SU-DHL-6 (cell line): ENCODE measurements around the gene AEBP1.

ENCODE experiments used
- EZH2phosphoT487 ChIP-seq: fragments of 200-600 bp; sonication (generic), shearing (Covaris generic); conservative IDR thresholded peaks from 2 replicates; pipeline ENCODE4 v1.6.1; 2018; ENCODE audit warnings: mild to moderate bottlenecking, antibody characterized with exemption, low read length, moderate library complexity, mixed read lengths
- TF ChIP-seq, protein P1 (sequence below): fragments of 200-600 bp; sonication (generic); IDR thresholded peaks from one replicate; pipeline ENCODE4 v1.5.1; 2017; ENCODE audit warnings: antibody characterized with exemption, mild to moderate bottlenecking, low read length, moderate library complexity; ENCODE audit not compliant: insufficient read depth, poor library complexity, severe bottlenecking

- TF ChIP-seq, protein P1, sequence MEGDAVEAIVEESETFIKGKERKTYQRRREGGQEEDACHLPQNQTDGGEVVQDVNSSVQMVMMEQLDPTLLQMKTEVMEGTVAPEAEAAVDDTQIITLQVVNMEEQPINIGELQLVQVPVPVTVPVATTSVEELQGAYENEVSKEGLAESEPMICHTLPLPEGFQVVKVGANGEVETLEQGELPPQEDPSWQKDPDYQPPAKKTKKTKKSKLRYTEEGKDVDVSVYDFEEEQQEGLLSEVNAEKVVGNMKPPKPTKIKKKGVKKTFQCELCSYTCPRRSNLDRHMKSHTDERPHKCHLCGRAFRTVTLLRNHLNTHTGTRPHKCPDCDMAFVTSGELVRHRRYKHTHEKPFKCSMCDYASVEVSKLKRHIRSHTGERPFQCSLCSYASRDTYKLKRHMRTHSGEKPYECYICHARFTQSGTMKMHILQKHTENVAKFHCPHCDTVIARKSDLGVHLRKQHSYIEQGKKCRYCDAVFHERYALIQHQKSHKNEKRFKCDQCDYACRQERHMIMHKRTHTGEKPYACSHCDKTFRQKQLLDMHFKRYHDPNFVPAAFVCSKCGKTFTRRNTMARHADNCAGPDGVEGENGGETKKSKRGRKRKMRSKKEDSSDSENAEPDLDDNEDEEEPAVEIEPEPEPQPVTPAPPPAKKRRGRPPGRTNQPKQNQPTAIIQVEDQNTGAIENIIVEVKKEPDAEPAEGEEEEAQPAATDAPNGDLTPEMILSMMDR = no peak
- TF ChIP-seq EZH2phosphoT487 = no peak
Observed at GRCh38 chr7:44117801-44118429, 13.8 kb downstream of the AEBP1 start.
